Stimulated activated CD4-positive, alpha-beta T cell treated with anti-CD3 and anti-CD28 coated beads, Interleukin-4, amount 100 ng/mL, for 24 hours (primary cell): Measurements from ENCODE around the gene LAPTM4A.
"Not testable (repeated sequence)": the region's sequence is repeated elsewhere in the genome, so short reads cannot be mapped to it uniquely, and the experiment has no call there.

Source experiments
- DNase-seq: peaks from one replicate; pipeline ENCODE4 v3.0.0-alpha.2; 2020

Gene LAPTM4A

GRCh38 chr2:20051532-20052228 is at the start of gene LAPTM4A:
Gene LAPTM4A (minus strand): TSS chr2:20051628. CDS start chr2:20051520, 108 bp downstream.
- peak; percentile 98 for DNase-seq

GRCh38 chr2:20100711-20101110 is 49.3 kb upstream of the LAPTM4A start:
- DNase-seq = no peak

- no peak for DNase-seq
These were observed 48.4 kb upstream of the LAPTM4A start for GRCh38 chr2:20099780-20100179.

- DNase-seq = peak; percentile 80
These were observed 46.7 kb upstream of the LAPTM4A start for GRCh38 chr2:20097889-20098714.

- DNase-seq = no peak
These were observed 44.0 kb upstream of the LAPTM4A start for GRCh38 chr2:20095469-20095868.

- no peak for DNase-seq
These were observed 43.5 kb upstream of the LAPTM4A start for GRCh38 chr2:20094955-20095354.

GRCh38 chr2:20094142-20094755 is 42.8 kb upstream of the LAPTM4A start:
- DNase-seq = no peak

GRCh38 chr2:20093263-20094141 is 42.1 kb upstream of the LAPTM4A start:
- no peak for DNase-seq

GRCh38 chr2:20092901-20093235 is 41.4 kb upstream of the LAPTM4A start:
- no peak for DNase-seq

- no peak for DNase-seq
These were observed 40.9 kb upstream of the LAPTM4A start for GRCh38 chr2:20092226-20092900.

GRCh38 chr2:20091305-20091991 is 40.0 kb upstream of the LAPTM4A start:
- no peak for DNase-seq

GRCh38 chr2:20089715-20090464 is 38.5 kb upstream of the LAPTM4A start:
- no peak for DNase-seq

- not testable (repeated sequence) for DNase-seq
These were observed 34.5 kb upstream of the LAPTM4A start for GRCh38 chr2:20085909-20086308.

GRCh38 chr2:20082812-20083211 is 31.4 kb upstream of the LAPTM4A start:
- not testable (repeated sequence) for DNase-seq

GRCh38 chr2:20081841-20082240 is 30.4 kb upstream of the LAPTM4A start:
- no peak for DNase-seq

- DNase-seq = no peak
These were observed 29.5 kb upstream of the LAPTM4A start for GRCh38 chr2:20080839-20081415.

GRCh38 chr2:20080428-20080827 is 29.0 kb upstream of the LAPTM4A start:
- DNase-seq = no peak

- DNase-seq = no peak
These were observed 28.2 kb upstream of the LAPTM4A start for GRCh38 chr2:20079546-20080115.

GRCh38 chr2:20077411-20077940 is 26.0 kb upstream of the LAPTM4A start:
- no peak for DNase-seq

- no peak for DNase-seq
These were observed 25.3 kb upstream of the LAPTM4A start for GRCh38 chr2:20076757-20077156.
